WTC11 (cell line): ENCODE results near the gene GLG1. TPM values are rescaled to one million over a fixed set of nuclear protein-coding genes. Genes with fewer than 3 reads are reported as not detected.

Experiments
- ATAC-seq: fragments of 200-7000 bp; cut with Tn5 transposase; 2 replicates; pipeline ENCODE4 v1.10.0; 2021; ENCODE audit warnings: mild to moderate bottlenecking, moderate library complexity
- CTCF ChIA-PET: fragments of 300-600 bp; sonication (Branson Sonifier 250); formaldehyde crosslinking; loops from one replicate; lab custom pipeline; 2021; ENCODE audit warnings: antibody characterized with exemption; lab: Charles Lee
- POLR2A ChIA-PET: fragments of 350-600 bp; sonication (Branson Sonifier 250); formaldehyde crosslinking; loops from one replicate; lab custom pipeline; 2021; ENCODE audit warnings: antibody characterized with exemption; lab: Charles Lee
- DNase-seq: peaks from one replicate; pipeline ENCODE4 v3.0.0; 2021; ENCODE audit warnings: low spot score
- H3K27ac Mint-ChIP-seq: 2 replicates; pipeline ENCODE4 v1.8.0; 2021; ENCODE audit warnings: mixed read lengths
- H3K27me3 Mint-ChIP-seq: 2 replicates; pipeline ENCODE4 v1.8.0; 2021; ENCODE audit warnings: low read depth, mild to moderate bottlenecking, moderate library complexity, mixed read lengths
- H3K36me3 Mint-ChIP-seq: 2 replicates; pipeline ENCODE4 v1.8.0; 2021; ENCODE audit warnings: mixed read lengths
- H3K4me1 Mint-ChIP-seq: 2 replicates; pipeline ENCODE4 v1.8.0; 2022; ENCODE audit warnings: mixed read lengths
- H3K4me3 Mint-ChIP-seq: 2 replicates; pipeline ENCODE4 v1.8.0; 2021; ENCODE audit warnings: mild to moderate bottlenecking, moderate library complexity, mixed read lengths
- H3K9me3 Mint-ChIP-seq: 2 replicates; pipeline ENCODE4 v1.8.0; 2021; ENCODE audit warnings: mixed read lengths
- ARID4B ChIP-seq: sonication (generic); formaldehyde crosslinking; IDR thresholded peaks from 2 replicates; pipeline ENCODE4 v1.8.0; 2023; ENCODE audit warnings: missing genetic modification reagents, mild to moderate bottlenecking, borderline replicate concordance
- ATF6 ChIP-seq: sonication (generic); formaldehyde crosslinking; IDR thresholded peaks from 2 replicates; pipeline ENCODE4 v1.8.1; 2023; ENCODE audit warnings: mild to moderate bottlenecking, missing genetic modification reagents
- CREB1 ChIP-seq: sonication (generic); formaldehyde crosslinking; IDR thresholded peaks from 2 replicates; pipeline ENCODE4 v1.8.0; 2023; ENCODE audit warnings: mild to moderate bottlenecking, missing genetic modification reagents
- ETV6 ChIP-seq: sonication (generic); formaldehyde crosslinking; IDR thresholded peaks from 2 replicates; pipeline ENCODE4 v1.8.1; 2022; ENCODE audit warnings: mild to moderate bottlenecking, missing genetic modification reagents
- FOXJ3 ChIP-seq: sonication (generic); formaldehyde crosslinking; IDR thresholded peaks from 2 replicates; pipeline ENCODE4 v1.9.0; 2021; ENCODE audit warnings: missing genetic modification reagents, mild to moderate bottlenecking, borderline replicate concordance
- FOXP1 ChIP-seq: sonication (generic); formaldehyde crosslinking; IDR thresholded peaks from 2 replicates; pipeline ENCODE4 v1.8.0; 2022; ENCODE audit warnings: missing genetic modification reagents, mild to moderate bottlenecking, moderate library complexity, borderline replicate concordance
- MYBL2 ChIP-seq: sonication (generic); formaldehyde crosslinking; IDR thresholded peaks from 2 replicates; pipeline ENCODE4 v1.8.1; 2023; ENCODE audit warnings: mild to moderate bottlenecking, moderate library complexity, missing genetic modification reagents
- NFE2L1 ChIP-seq: sonication (generic); formaldehyde crosslinking; IDR thresholded peaks from 2 replicates; pipeline ENCODE4 v1.8.1; 2023; ENCODE audit warnings: missing genetic modification reagents
- NR2C2 ChIP-seq: sonication (generic); formaldehyde crosslinking; IDR thresholded peaks from 2 replicates; pipeline ENCODE4 v1.8.0; 2022; ENCODE audit warnings: mild to moderate bottlenecking, missing genetic modification reagents
- NR3C1 ChIP-seq: sonication (generic); formaldehyde crosslinking; conservative IDR thresholded peaks from 2 replicates; pipeline ENCODE4 v1.8.1; 2023; ENCODE audit warnings: low read depth, mild to moderate bottlenecking, missing genetic modification reagents
- PRRX2 ChIP-seq: fragments of 250-450 bp; sonication (Bioruptor Pico); IDR thresholded peaks from 2 replicates; pipeline ENCODE4 v1.8.0; 2021; ENCODE audit warnings: mild to moderate bottlenecking
- ZNF138 ChIP-seq: sonication (generic); formaldehyde crosslinking; conservative IDR thresholded peaks from 2 replicates; pipeline ENCODE4 v1.8.1; 2022; ENCODE audit warnings: mild to moderate bottlenecking, moderate library complexity, missing genetic modification reagents
- ZNF219 ChIP-seq: sonication (generic); formaldehyde crosslinking; IDR thresholded peaks from 2 replicates; pipeline ENCODE4 v1.8.0; 2023; ENCODE audit warnings: missing genetic modification reagents, mild to moderate bottlenecking, borderline replicate concordance
- ZNF263 ChIP-seq: sonication (generic); formaldehyde crosslinking; IDR thresholded peaks from 2 replicates; pipeline ENCODE4 v1.8.1; 2022; ENCODE audit warnings: low read depth, mild to moderate bottlenecking, moderate library complexity, missing genetic modification reagents
- ZNF281 ChIP-seq: sonication (generic); formaldehyde crosslinking; IDR thresholded peaks from 2 replicates; pipeline ENCODE4 v1.8.0; 2023; ENCODE audit warnings: mild to moderate bottlenecking, missing genetic modification reagents
- ZNF416 ChIP-seq: fragments of 250-450 bp; sonication (Bioruptor Pico); IDR thresholded peaks from 2 replicates; pipeline ENCODE4 v1.9.0; 2021; ENCODE audit warnings: mild to moderate bottlenecking, inconsistent platforms
- ZNF425 ChIP-seq: fragments of 250-450 bp; sonication (Bioruptor Pico); conservative IDR thresholded peaks from 2 replicates; pipeline ENCODE4 v1.9.0; 2021; ENCODE audit warnings: mild to moderate bottlenecking
- ZNF671 ChIP-seq: fragments of 250-450 bp; sonication (Bioruptor Pico); IDR thresholded peaks from 2 replicates; pipeline ENCODE4 v1.8.0; 2021; ENCODE audit warnings: mild to moderate bottlenecking
- total RNA-seq: library from RNA; stranded (reverse); gene quantifications from 3 replicates; pipeline ENCODE4 v1.2.3, GENCODE V29; 2021

GLG1 gene
- total RNA-seq, 1 experiment from 2014 or later = 156 TPM

- no peaks in the 10 kb centered on the region for H3K9me3 Mint-ChIP-seq
- H3K27me3 Mint-ChIP-seq = no peaks in the 10 kb centered on the region
- no peak overlapping the region for H3K27ac Mint-ChIP-seq
- no peaks in the 10 kb centered on the region for H3K4me1 Mint-ChIP-seq
- ChIA-PET CTCF (no interaction called here), POLR2A (no interaction called here)
- H3K36me3 Mint-ChIP-seq = peaks cover 75% of the 10 kb centered on the region
- no peak for TF ChIP-seq NFE2L1 (CRISPR knock-in tag)
- no peak for TF ChIP-seq ZNF281 (CRISPR knock-in tag)
- TF ChIP-seq NR3C1 = no peak
- TF ChIP-seq CREB1 (CRISPR knock-in tag) = no peak
- no peak for TF ChIP-seq ZNF425 (CRISPR knock-in tag)
- no peak for TF ChIP-seq MYBL2 (CRISPR knock-in tag)
- no peak for TF ChIP-seq ZNF138
- TF ChIP-seq ATF6 (CRISPR knock-in tag) = no peak
- no peak for TF ChIP-seq ARID4B
- TF ChIP-seq ETV6 (CRISPR knock-in tag) = no peak
- TF ChIP-seq ZNF416 = no peak
- no peak for TF ChIP-seq ZNF263
- no peak for TF ChIP-seq NR2C2
- TF ChIP-seq ZNF219 (CRISPR knock-in tag) = no peak
- no peak for TF ChIP-seq ZNF671 (CRISPR knock-in tag)
- TF ChIP-seq FOXP1 (CRISPR knock-in tag) = no peak
- no peak for TF ChIP-seq PRRX2 (CRISPR knock-in tag)
- TF ChIP-seq FOXJ3 = no peak
- no peak overlapping the region for H3K4me3 Mint-ChIP-seq
- ATAC-seq (no peak), DNase-seq (no peak)
Measured at GRCh38 chr16:74633686-74634085, 26.8 kb upstream of the GLG1 start.
